IgD-negative memory B cell (primary cell): ENCODE data around the gene WASF2. TPM values are rescaled to one million over a fixed set of nuclear protein-coding genes. Genes with fewer than 3 reads are reported as not detected.
"Not testable (repeated sequence)": the region's sequence is repeated elsewhere in the genome, so short reads cannot be mapped to it uniquely, and the experiment has no call there.

ENCODE experiments used
- H3K27ac Mint-ChIP-seq, 3 donors: one replicate each; pipeline ENCODE4 v1.8.0; 2020 to 2022; ENCODE audit warnings: mild to moderate bottlenecking in 3 of 3, mixed read lengths in 3 of 3, moderate library complexity in 1 of 3
- H3K27me3 Mint-ChIP-seq: one replicate; pipeline ENCODE4 v1.8.0; 2021; ENCODE audit warnings: mixed read lengths
- H3K36me3 Mint-ChIP-seq: one replicate; pipeline ENCODE4 v1.8.0; 2020; ENCODE audit warnings: mild to moderate bottlenecking, mixed read lengths
- H3K4me1 Mint-ChIP-seq, 3 donors: one replicate each; pipeline ENCODE4 v1.8.0; 2020 to 2022; ENCODE audit warnings: mixed read lengths in 3 of 3, mild to moderate bottlenecking in 1 of 3
- H3K4me3 Mint-ChIP-seq, 4 donors: one replicate each; pipeline ENCODE4 v1.8.0; 2020 to 2022; ENCODE audit warnings: mild to moderate bottlenecking in 4 of 4, mixed read lengths in 4 of 4, moderate library complexity in 3 of 4
- H3K9me3 Mint-ChIP-seq, 3 donors: one replicate each; pipeline ENCODE4 v1.8.0; 2020 to 2021; ENCODE audit warnings: mixed read lengths in 3 of 3, mild to moderate bottlenecking in 1 of 3
- polyA plus RNA-seq: library from polyadenylated mRNA; unstranded; fragments of 300-500 nt; fragmentation: Illumina TruSeq; gene quantifications from one replicate; pipeline ENCODE4 v1.2.3, GENCODE V29; 2021

Gene WASF2, protein sequence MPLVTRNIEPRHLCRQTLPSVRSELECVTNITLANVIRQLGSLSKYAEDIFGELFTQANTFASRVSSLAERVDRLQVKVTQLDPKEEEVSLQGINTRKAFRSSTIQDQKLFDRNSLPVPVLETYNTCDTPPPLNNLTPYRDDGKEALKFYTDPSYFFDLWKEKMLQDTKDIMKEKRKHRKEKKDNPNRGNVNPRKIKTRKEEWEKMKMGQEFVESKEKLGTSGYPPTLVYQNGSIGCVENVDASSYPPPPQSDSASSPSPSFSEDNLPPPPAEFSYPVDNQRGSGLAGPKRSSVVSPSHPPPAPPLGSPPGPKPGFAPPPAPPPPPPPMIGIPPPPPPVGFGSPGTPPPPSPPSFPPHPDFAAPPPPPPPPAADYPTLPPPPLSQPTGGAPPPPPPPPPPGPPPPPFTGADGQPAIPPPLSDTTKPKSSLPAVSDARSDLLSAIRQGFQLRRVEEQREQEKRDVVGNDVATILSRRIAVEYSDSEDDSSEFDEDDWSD
- 105 TPM for polyA plus RNA-seq

- Mint-ChIP-seq H3K4me3 (peak within 1 kb of the TSS; percentile 96 to 99 (median 97)), H3K27me3 (no peaks in the 10 kb centered on the region), H3K36me3 (no peaks in the 10 kb centered on the region), H3K4me1 (peaks cover 32 to 37% (median 36%) of the 10 kb centered on the region in 3 donors), H3K27ac (peak within 1 kb of the TSS; percentile 98 to 100 (median 98)), H3K9me3 (no peaks in the 10 kb centered on the region)
Measured at GRCh38 chr1:27489973-27490741, at the start of gene WASF2. WASF2 (minus strand) TSS chr1:27490167; CDS start chr1:27428890, 61,277 bp downstream.

DNA sequence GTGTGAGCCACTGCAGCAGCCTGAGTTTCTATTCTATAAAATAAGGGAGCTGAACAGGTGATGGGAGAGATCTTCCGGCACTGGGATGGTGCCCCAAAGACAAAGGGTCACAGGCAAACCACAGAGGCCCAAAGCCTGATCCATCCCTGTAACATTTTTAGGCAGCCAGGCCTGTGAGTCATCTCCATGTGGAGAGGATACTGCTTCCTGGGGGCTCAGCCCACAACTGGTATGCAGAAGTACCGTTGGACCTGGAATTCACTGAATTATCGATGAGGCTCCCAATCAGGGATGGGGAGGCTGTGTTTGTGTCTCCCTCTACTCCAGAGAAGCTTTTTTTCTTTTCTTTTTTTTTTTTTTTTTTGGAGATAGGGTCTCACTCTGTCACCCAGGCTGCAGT is 48.8 kb upstream of the WASF2 start:
- no peak overlapping the region for H3K27ac Mint-ChIP-seq

GRCh38 chr1:27538305-27538676 is 48.3 kb upstream of the WASF2 start:
- not testable (repeated sequence) for H3K27ac Mint-ChIP-seq, H3K36me3 Mint-ChIP-seq, H3K4me1 Mint-ChIP-seq, H3K9me3 Mint-ChIP-seq, H3K27me3 Mint-ChIP-seq, H3K4me3 Mint-ChIP-seq

More for the DNA sequence above, 48.8 kb upstream of the WASF2 start:
- H3K27me3 Mint-ChIP-seq: no peaks in the 10 kb centered on the region
- no peak overlapping the region for H3K4me3 Mint-ChIP-seq
- H3K36me3 Mint-ChIP-seq: peaks cover 2% of the 10 kb centered on the region
- H3K9me3 Mint-ChIP-seq: no peaks in the 10 kb centered on the region
- peaks cover 0 to 7% (median 0%) of the 10 kb centered on the region in 3 donors for H3K4me1 Mint-ChIP-seq

DNA sequence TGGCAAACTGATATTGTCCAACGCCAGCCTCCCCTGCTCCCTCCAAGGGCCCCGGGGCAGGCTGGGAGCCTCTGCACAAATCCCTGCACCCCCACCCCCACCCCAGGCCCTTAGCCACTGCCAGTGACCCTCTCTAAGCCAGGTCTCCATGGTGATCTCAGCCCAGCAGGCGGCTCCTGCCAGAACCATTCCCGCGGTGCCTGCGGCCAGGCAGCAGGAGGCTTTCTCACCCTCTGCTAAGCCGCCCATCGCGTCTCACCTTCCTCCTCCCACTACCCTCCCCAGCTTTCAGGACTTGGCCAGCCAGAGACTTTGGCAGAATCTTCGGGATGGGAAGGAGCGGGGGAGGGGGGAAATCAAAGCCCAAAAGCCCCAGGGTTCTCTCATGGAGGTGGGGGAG is 46.8 kb upstream of the WASF2 start:
- Mint-ChIP-seq H3K4me1 (peaks cover 0 to 4% (median 0%) of the 10 kb centered on the region in 3 donors), H3K27ac (peak overlapping the region in 1 of 3 donors; percentile 15)

GRCh38 chr1:27536010-27536757 is 46.2 kb upstream of the WASF2 start:
- Mint-ChIP-seq H3K27me3 (no peaks in the 10 kb centered on the region), H3K9me3 (no peaks in the 10 kb centered on the region), H3K4me3 (no peak overlapping the region), H3K36me3 (peaks cover 2% of the 10 kb centered on the region), H3K4me1 (peaks cover 0 to 4% (median 0%) of the 10 kb centered on the region in 3 donors), H3K27ac (peak overlapping the region in 2 of 3 donors; percentile 15 to 46)

More for the DNA sequence above, 46.8 kb upstream of the WASF2 start:
- Mint-ChIP-seq H3K9me3 (no peaks in the 10 kb centered on the region), H3K4me3 (no peak overlapping the region), H3K36me3 (peaks cover 2% of the 10 kb centered on the region), H3K27me3 (no peaks in the 10 kb centered on the region)

GRCh38 chr1:27535386-27535785 is 45.4 kb upstream of the WASF2 start:
- H3K9me3 Mint-ChIP-seq: no peaks in the 10 kb centered on the region
- peaks cover 2% of the 10 kb centered on the region for H3K36me3 Mint-ChIP-seq
- no peaks in the 10 kb centered on the region for H3K27me3 Mint-ChIP-seq
- peak overlapping the region in 1 of 4 donors; percentile 52 for H3K4me3 Mint-ChIP-seq
- H3K4me1 Mint-ChIP-seq: peaks cover 0 to 4% (median 0%) of the 10 kb centered on the region in 3 donors
- H3K27ac Mint-ChIP-seq: peak overlapping the region in 1 of 3 donors; percentile 57

- Mint-ChIP-seq H3K27me3 (no peaks in the 10 kb centered on the region), H3K9me3 (no peaks in the 10 kb centered on the region), H3K36me3 (peaks cover 2% of the 10 kb centered on the region), H3K27ac (peak overlapping the region; percentile 32 to 74 (median 59)), H3K4me1 (peaks cover 0 to 11% (median 7%) of the 10 kb centered on the region in 3 donors), H3K4me3 (peak overlapping the region in 1 of 4 donors; percentile 48)
Measured at GRCh38 chr1:27531959-27532685, 42.2 kb upstream of the WASF2 start.

DNA sequence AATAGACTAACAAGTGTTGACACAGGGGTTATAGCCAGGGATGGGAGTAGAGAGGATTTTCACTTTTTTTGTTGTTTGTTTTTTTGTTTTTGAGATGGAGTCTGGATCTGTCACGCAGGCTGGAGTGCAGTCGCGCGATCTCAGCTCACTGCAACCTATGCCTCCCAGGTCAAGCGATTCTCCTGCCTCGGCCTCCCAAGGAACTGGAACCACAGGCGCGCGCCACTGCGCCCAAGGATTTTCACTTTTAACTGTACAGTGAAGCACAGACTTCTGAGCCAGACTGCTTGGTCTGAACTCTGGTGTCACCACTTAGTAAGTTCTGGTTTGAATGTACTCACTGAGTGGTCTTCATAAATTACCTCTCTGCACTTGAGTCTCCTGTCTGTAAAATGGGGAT is 40.2 kb upstream of the WASF2 start:
- Mint-ChIP-seq H3K9me3 (no peaks in the 10 kb centered on the region), H3K36me3 (peaks cover 2% of the 10 kb centered on the region), H3K27ac (peak overlapping the region in 2 of 3 donors; percentile 31 to 84), H3K27me3 (peaks cover 4% of the 10 kb centered on the region), H3K4me3 (peak overlapping the region in 2 of 4 donors; percentile 17 to 86), H3K4me1 (peaks cover 14 to 23% (median 22%) of the 10 kb centered on the region in 3 donors)

DNA sequence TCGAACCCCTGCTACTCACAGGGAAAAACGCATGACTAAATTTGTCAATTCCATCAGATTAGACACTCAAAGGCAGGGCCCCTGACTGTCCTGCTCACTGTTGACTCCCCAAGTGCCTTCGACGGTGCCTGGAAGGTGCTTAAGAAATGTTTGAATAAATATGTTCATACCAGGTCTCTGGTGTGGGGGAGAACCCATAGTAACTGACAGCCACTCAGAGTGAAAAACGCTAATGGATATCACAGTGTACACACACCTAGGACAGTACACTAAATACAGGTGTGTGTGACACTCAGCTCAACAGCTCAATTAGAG is 39.7 kb upstream of the WASF2 start:
- H3K4me3 Mint-ChIP-seq: peak overlapping the region in 3 of 4 donors; percentile 56 to 86 (median 57)
- H3K36me3 Mint-ChIP-seq: peaks cover 2% of the 10 kb centered on the region
- H3K27me3 Mint-ChIP-seq: peaks cover 4% of the 10 kb centered on the region
- H3K27ac Mint-ChIP-seq: peak overlapping the region in 2 of 3 donors; percentile 61 to 84
- H3K9me3 Mint-ChIP-seq: no peaks in the 10 kb centered on the region
- peaks cover 17 to 26% (median 25%) of the 10 kb centered on the region in 3 donors for H3K4me1 Mint-ChIP-seq

GRCh38 chr1:27528818-27529703 is 39.1 kb upstream of the WASF2 start:
- H3K4me1 Mint-ChIP-seq: peaks cover 23 to 30% (median 30%) of the 10 kb centered on the region in 3 donors
- peak overlapping the region; percentile 56 to 91 (median 80) for H3K4me3 Mint-ChIP-seq
- H3K36me3 Mint-ChIP-seq: peaks cover 2% of the 10 kb centered on the region
- H3K27me3 Mint-ChIP-seq: peaks cover 4% of the 10 kb centered on the region
- no peaks in the 10 kb centered on the region for H3K9me3 Mint-ChIP-seq
- peak overlapping the region; percentile 73 to 94 (median 84) for H3K27ac Mint-ChIP-seq

DNA sequence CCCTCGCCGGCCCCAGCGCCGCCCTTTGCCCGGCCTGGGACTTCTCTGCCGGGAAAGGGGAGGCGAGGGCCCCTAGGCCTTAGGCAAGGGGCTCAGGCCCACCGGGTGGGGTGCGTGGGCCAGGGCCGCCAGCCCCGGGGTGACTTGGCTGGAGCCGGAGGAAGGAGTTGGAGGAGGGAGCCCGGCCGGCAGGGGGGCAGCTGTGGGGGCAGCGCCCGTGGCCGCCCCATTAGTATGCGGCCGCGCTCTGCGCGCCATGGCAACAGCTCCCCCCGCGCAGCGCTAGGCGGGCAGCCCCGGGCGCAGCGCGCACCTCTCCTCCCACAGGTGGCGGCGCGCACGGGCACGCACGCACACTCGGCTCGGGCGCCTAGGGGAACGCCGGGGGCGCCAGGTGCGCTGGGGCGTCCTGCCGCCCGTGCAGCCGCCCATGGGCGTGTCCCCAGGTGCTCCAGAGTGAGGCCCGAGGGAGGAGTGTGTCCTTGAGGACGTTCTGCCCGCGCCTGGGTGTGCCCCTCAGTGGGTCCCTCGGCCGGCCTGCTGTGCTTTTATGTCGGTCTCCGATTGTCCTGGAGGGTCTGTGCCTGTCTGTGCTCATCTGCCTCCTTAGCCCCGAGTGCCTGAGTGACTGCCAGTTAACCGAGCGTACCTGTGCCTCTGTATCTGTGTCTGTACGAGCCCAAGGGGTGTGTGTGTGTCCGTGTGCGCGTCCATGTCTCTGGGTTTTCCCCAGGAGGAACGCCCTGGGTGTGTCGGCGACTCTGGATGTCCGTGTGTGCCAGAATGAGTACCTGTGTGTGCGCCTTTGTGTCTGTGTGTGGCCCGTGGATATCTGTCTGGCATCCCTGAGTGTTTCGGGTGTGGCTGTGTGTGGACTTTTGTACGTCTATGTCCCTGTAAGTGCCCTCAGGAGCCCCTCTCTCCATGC is 38.2 kb upstream of the WASF2 start:
- Mint-ChIP-seq H3K36me3 (no peaks in the 10 kb centered on the region), H3K27me3 (peaks cover 4% of the 10 kb centered on the region), H3K4me1 (peaks cover 24 to 34% (median 33%) of the 10 kb centered on the region in 3 donors), H3K4me3 (peak overlapping the region; percentile 43 to 92 (median 83)), H3K27ac (peak overlapping the region; percentile 73 to 94 (median 78)), H3K9me3 (no peaks in the 10 kb centered on the region)

DNA sequence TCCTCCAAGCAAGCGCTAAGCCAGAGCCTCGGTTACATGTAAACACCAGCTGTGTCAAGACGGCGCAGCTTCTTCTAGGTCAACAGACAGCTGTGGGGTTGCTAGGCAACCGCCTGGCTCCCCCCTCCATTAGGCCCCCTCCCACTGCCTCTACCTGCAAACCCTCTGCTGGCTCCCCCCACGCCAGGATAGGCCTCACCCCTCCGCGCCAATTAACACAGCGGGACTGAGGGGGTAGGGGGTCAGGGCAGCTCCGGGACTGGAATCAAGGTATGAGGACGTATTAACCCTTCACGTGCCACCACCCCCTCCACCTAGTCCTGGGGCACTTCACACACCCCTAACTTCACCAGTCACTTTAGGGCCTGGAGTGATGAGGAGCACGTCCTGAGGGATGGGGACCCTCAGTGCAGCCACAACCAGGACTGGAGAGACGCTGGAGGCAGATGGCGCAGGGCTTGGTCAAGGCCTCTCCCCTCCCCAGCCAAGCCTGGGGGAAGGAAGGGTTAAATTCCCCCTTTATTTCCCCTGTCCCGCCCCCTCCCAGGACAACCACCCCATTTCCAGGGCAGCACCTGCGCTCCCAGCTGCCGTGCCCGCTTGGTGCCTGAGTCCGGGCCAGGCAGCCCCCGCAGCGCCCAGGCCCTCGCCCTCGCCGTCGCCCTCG is 37.4 kb upstream of the WASF2 start:
- peak overlapping the region; percentile 70 to 93 (median 80) for H3K4me3 Mint-ChIP-seq
- H3K27me3 Mint-ChIP-seq: peaks cover 4% of the 10 kb centered on the region
- no peaks in the 10 kb centered on the region for H3K9me3 Mint-ChIP-seq
- no peaks in the 10 kb centered on the region for H3K36me3 Mint-ChIP-seq
- H3K4me1 Mint-ChIP-seq: peaks cover 24 to 36% (median 35%) of the 10 kb centered on the region in 3 donors
- peak overlapping the region; percentile 95 to 98 (median 97) for H3K27ac Mint-ChIP-seq
